AG04449 (cell line): ENCODE measurements around the gene ZFP2.

Experiments used
- CTCF ChIA-PET: fragments of 350-600 bp; formaldehyde crosslinking; extraction: SDS; loops from one replicate; lab custom pipeline; 2021; ENCODE audit warnings: antibody characterized with exemption; lab: Yijun Ruan, JAX
- POLR2A ChIA-PET: fragments of 400-600, 350-600 bp; formaldehyde crosslinking; extraction: SDS; loops from one replicate; lab custom pipeline; 2020; ENCODE audit warnings: antibody characterized with exemption, inconsistent platforms; lab: Yijun Ruan, JAX
- DNase-seq: peaks from one replicate; pipeline ENCODE4 v3.0.0-alpha.2; 2010; ENCODE audit warnings: low read depth, low spot score
- H3K4me3 ChIP-seq: 2 replicates; pipeline ENCODE4 v1.5.1; 2011; ENCODE audit warnings: low read depth, mild to moderate bottlenecking, control low read depth, low read length
- CTCF ChIP-seq: IDR thresholded peaks from one replicate; pipeline ENCODE4 v1.5.1; 2011; ENCODE audit warnings: mild to moderate bottlenecking, moderate library complexity, low read length, control low read depth, inconsistent platforms; ENCODE audit not compliant: insufficient read depth; ENCODE audit errors: missing control alignments

Gene ZFP2

GRCh38 chr5:178981381-178981780, 85.7 kb downstream of the ZFP2 start:
- ChIA-PET CTCF (no interaction called here), POLR2A (no interaction called here)
- no peak for TF ChIP-seq CTCF
- DNase-seq = no peak
- H3K4me3 ChIP-seq = no peak overlapping the region
